HG02642 (cell line): ENCODE measurements around the gene CDC20.
A peak's percentile ranks its signal among the peaks of the same experiment; 100 is the strongest.
"Not testable (repeated sequence)": the region's sequence is repeated elsewhere in the genome, so short reads cannot be mapped to it uniquely, and the experiment has no call there.

Source experiments
- ATAC-seq: cut with Tn5 transposase; IDR thresholded peaks from one replicate; pipeline ENCODE4 v1.9.1; 2021; ENCODE audit warnings: mild to moderate bottlenecking; ENCODE audit not compliant: unreplicated experiment, poor library complexity

CDC20 gene

GRCh38 chr1:43377831-43378230 lies 19.1 kb downstream of the CDC20 start:
- no peak for ATAC-seq

- no peak for ATAC-seq
Observed at GRCh38 chr1:43379476-43379875, 20.7 kb downstream of the CDC20 start.

GRCh38 chr1:43381612-43382011 lies 22.8 kb downstream of the CDC20 start:
- no peak for ATAC-seq

GRCh38 chr1:43382027-43382779 lies 23.4 kb downstream of the CDC20 start:
- ATAC-seq = no peak

- ATAC-seq = no peak
Observed at GRCh38 chr1:43383449-43383848, 24.7 kb downstream of the CDC20 start.

- no peak for ATAC-seq
Observed at GRCh38 chr1:43386676-43387075, 27.9 kb downstream of the CDC20 start.

GRCh38 chr1:43387976-43388599 lies 29.3 kb downstream of the CDC20 start:
- no peak for ATAC-seq

- no peak for ATAC-seq
Observed at GRCh38 chr1:43388613-43389012, 29.8 kb downstream of the CDC20 start.

GRCh38 chr1:43389326-43390313 lies 30.8 kb downstream of the CDC20 start, which contains the start of the genes MED8 and SZT2:
TSS of gene MED8 (minus strand) at chr1:43389800. CDS start at chr1:43389764, 36 bp downstream.
TSS of gene SZT2 (plus strand) at chr1:43389899. CDS start at chr1:43389969, 70 bp downstream.
- peak; percentile 91 for ATAC-seq

GRCh38 chr1:43392702-43393101 lies 33.9 kb downstream of the CDC20 start:
- ATAC-seq = no peak

GRCh38 chr1:43395523-43395922 lies 36.7 kb downstream of the CDC20 start:
- ATAC-seq = no peak

GRCh38 chr1:43396059-43396458 lies 37.3 kb downstream of the CDC20 start:
- ATAC-seq = no peak

- ATAC-seq = no peak
Observed at GRCh38 chr1:43398227-43398626, 39.4 kb downstream of the CDC20 start.

- not testable (repeated sequence) for ATAC-seq
Observed at GRCh38 chr1:43400441-43400840, 41.7 kb downstream of the CDC20 start.

GRCh38 chr1:43402089-43402865 lies 43.5 kb downstream of the CDC20 start:
- no peak for ATAC-seq

- ATAC-seq = no peak
Observed at GRCh38 chr1:43404353-43404752, 45.6 kb downstream of the CDC20 start.

- no peak for ATAC-seq
Observed at GRCh38 chr1:43405219-43405875, 46.6 kb downstream of the CDC20 start.

- ATAC-seq = no peak
Observed at GRCh38 chr1:43405876-43406234, 47.1 kb downstream of the CDC20 start.

GRCh38 chr1:43410571-43410970 lies 51.8 kb downstream of the CDC20 start:
- no peak for ATAC-seq
